GM18861 (cell line): ENCODE measurements around the gene TARS3.

Experiments
- ATAC-seq: cut with Tn5 transposase; IDR thresholded peaks from one replicate; pipeline ENCODE4 v1.9.1; 2021; ENCODE audit not compliant: unreplicated experiment

Gene TARS3

GRCh38 chr15:101702077-101702476 is 22.2 kb downstream of the TARS3 start:
- no peak for ATAC-seq

DNA sequence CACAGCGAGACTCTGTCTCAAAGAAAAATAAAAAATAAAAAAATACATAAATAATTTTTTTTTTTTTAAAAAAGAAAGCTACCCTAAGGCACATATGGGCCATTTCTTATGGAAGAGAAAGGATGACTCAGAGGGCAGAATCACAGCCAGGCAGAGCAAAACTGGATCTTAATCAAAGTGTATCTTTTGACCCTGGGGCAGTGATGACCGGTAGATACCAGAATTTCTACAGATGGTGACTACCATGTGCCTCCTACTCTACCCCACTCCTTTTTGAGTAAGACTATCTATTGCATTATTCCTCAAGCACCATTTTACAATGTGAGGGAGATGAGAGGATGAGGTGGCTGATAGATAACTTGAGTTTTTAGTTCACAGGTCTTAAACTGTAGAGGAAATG is 26.0 kb downstream of the TARS3 start:
- no peak for ATAC-seq

GRCh38 chr15:101697488-101697887 is 26.8 kb downstream of the TARS3 start:
- no peak for ATAC-seq

GRCh38 chr15:101696829-101697228 is 27.4 kb downstream of the TARS3 start:
- no peak for ATAC-seq

GRCh38 chr15:101694261-101694660 is 30.0 kb downstream of the TARS3 start:
- ATAC-seq: no peak

DNA sequence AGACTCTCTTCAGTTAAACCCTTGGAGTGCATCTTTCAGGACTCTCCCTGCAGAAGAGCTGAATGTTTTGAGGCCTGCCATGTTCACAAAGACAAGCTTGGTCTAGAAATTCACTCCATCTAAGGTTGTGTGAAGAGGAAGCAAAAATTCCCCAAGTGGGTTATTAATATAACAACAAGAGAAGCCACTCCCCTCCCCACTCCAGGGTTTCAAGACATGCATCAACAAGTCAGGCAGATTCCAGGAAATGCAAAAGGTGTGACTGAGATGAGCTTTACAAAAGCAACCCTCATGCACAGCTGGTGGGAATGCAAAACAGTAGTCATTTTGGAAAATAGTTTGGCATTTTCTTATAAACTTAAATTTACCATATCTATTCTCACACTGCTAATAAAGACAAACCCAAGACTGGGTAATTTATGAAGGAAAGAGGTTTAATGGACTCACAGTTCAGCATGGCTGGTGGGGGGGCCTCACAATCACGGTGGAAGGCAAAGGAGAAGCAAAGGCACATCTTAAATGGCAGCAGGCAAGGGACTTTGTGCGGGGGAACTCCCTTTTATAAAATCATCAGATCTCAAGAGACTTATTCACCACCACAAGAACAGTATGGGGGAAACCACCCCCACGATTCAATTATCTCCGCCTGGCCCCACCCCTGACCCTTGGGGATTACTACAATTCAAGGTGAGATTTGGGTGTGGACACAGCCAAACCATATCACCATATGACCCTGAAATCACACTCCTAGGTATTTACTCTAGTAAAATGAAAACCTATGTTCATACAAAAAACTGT is 31.3 kb downstream of the TARS3 start:
- ATAC-seq: no peak

DNA sequence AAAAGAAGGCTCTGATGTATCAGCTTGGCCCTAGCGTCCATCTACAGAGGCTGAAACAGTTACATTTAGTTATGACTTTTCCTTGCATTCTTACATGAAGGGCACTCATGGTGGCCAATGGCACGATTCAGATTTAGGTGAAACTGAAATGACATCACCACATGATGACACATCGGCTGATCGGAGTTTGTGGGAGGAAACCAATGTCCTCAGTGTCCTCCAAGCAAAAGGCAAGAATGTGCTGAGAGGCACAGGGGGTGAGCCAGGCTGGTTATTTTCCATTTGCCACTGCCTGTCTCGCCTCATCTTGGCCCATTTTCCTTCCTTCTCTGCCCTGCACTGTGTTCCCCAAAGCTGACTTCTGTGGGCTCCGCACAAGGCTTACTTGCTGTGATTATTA is 34.4 kb downstream of the TARS3 start:
- no peak for ATAC-seq

DNA sequence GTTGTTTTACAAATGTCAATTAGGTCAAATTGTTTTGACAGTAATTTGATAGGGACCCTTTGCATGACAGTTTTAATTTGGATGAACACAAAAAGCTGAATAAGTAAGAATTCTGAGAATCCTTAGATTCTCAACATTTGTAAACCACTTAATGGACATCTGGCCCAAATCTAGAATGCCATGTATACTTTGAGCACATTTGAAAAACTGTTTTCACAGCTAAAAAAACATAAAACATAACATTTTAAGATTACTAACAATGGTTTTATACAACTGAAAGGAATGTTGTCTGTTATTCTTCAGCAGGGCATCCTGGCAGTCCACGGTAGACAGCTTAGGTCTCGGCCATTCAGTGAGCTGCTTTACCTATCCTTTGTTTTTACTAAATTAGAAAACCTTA is 37.6 kb downstream of the TARS3 start:
- no peak for ATAC-seq

DNA sequence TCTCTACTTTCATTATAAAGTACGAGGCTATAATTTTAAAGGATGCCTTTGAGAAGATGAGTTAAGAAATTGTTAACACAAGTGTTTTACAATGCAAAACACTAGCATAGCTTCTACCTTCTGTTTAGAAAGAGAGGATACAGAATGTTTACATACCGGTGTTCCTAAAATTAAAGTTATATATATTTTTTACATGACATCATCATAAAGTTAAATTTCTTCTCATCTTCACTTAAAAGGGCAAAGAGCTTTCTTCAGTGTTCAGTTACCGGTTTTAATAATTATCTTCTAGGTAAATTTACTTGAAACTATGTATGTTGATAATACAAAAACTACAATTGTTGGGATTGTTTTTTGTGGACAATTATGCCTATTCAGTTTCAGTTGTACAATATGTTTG is 39.4 kb downstream of the TARS3 start:
- no peak for ATAC-seq

DNA sequence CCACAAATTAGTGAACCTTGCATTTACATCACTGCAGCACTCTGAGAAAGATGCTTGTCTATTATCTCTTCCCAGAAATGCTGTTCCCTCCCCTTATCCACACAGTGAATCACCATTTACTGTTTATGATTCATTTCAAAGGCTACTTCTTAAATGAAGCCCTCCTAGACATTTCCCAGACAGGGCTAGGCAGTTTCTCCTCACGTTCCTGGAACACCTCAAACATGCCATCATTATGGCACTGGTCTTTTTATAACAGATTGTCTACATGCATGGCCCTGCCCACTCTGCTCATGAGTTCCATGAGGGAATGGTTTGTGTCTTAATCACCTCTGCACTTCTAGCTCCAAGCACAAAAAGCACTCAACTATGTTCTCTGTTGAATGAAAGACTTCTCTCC is 39.9 kb downstream of the TARS3 start:
- ATAC-seq: no peak

DNA sequence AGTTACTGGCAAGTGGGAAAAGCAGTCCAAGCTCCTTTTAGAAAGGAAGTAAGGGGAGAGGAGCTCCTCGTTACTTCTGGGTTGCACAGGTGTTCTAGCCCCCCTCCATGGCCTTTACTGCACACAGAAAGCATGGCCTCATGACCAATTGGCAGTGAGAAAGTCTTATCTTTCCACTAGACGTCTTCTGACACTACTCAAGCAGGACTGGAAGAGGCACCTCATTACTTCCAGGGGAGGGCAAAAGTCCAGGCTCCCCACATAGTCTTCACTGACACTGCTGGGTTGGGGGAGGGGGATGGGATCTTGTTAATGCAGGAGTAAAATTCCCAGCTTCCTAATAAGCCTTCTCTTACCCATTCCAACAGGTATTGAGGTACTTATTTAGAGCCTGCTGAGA is 44.5 kb downstream of the TARS3 start:
- no peak for ATAC-seq

DNA sequence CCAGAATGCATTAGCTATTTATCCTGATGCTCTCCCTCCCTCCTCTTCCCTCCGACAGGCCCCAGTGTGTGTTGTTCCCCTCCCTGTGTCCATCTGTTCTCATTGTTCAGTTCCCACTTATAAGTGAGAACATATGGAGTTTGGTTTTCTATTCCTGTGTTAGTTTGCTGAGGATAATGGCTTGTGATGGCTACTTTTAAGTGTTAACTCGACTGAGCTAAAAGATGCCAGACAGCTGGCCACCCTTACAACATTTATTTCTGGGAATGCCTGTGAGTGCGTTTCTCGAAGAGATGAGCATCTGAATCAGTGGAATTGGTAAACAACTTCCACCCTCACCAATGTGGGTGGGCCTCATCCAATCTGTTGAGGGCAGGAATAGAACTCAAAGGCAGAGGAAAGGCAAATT is 47.3 kb downstream of the TARS3 start:
- ATAC-seq: no peak

DNA sequence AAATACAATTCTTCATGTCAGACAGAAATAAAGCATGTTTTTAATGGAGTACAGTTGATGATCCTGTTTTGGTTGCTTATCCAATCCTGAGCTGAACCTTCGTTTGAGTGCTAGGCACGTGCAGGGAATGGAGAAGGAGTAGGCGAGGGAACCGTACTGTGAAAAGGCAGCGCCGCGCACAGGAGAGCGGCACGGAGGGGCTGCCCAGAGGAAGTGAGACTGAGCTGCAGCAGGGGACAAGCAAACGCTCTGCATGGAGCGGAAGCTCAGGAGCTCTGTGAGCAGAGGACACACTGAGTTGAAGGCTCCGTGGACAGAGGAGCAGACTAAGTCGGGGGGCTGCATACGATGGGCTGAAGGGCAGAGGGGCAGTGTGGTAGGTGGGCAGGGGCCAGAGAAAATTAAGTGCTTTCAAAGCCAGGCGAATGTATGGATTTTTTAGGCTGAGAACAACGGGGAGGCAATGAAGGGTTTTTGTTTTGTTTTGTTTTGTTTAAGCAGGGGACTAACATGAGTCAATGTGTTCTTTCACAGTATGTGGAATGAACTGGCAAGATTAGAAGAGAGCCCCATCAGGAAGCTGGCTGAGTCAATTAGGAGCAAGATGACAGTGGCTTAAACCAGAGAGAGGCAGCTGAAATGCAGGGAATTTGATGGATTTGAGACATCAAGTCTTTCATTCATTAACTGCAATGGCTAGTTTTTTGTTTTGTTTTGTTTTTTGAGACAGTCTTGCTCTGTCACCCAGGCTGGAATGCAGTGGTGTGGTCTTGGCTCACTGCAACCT is 48.3 kb downstream of the TARS3 start:
- peak; percentile 65 for ATAC-seq

GRCh38 chr15:101675015-101675414 is 49.3 kb downstream of the TARS3 start:
- no peak for ATAC-seq

DNA sequence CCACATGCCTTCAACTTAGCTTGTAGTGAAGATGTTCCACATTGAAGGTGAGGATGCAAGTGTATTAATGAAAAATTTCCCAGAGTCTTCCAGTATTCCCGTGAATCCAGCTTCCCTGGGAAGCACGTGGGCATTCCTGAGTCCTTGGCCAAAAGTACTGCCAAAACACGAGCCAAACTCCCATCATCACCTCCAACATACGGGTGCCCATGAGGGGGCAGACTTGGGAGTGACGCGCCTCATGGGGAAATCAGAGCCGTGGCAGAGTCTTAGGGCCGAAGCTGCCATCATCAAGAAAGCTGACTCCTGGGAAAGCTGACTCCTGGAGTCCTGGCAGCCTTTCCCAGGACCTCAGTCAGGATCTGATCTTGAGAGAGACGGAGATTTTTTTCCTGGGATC is 52.0 kb downstream of the TARS3 start:
- no peak for ATAC-seq

GRCh38 chr15:101669744-101670143 is 54.5 kb downstream of the TARS3 start:
- no peak for ATAC-seq

DNA sequence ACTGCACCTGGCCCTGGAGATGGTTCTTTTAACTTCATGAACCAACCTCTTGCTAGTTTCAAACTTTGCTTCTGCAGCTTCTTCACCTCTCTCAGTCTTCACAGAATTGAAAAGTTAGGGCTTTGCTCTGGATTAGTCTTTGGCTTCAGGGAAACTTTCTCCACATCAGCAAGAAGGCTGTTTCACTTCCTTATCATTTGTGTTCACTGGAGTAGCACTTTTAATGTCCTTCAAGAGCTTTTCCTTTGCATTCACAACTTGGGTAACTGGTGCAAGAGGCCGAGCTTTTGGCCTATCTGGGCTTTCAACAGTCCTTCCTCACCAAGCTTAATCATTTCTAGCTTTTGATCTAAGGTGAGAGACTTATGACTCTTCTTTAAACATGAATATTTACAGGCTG is 56.4 kb downstream of the TARS3 start:
- no peak for ATAC-seq

GRCh38 chr15:101664303-101664913 is 59.9 kb downstream of the TARS3 start:
- ATAC-seq: no peak

DNA sequence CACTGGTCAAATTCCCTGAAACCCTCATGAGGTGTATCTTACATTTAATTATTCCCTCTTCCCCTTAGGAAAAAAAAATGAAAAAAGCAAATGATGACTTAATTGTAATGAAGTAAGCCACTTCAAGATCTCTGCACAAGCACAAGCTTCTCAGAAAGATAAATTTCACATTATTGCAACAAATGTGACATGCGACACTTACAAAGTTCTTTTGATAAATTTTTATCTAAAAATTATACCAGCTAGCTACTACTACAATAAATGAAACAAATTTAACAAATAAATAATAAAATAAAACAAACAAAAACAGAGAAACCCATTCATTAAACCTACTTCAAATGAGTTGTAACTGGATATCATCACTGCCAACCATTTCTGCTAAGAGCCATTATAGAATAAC is 62.1 kb downstream of the TARS3 start:
- no peak for ATAC-seq

DNA sequence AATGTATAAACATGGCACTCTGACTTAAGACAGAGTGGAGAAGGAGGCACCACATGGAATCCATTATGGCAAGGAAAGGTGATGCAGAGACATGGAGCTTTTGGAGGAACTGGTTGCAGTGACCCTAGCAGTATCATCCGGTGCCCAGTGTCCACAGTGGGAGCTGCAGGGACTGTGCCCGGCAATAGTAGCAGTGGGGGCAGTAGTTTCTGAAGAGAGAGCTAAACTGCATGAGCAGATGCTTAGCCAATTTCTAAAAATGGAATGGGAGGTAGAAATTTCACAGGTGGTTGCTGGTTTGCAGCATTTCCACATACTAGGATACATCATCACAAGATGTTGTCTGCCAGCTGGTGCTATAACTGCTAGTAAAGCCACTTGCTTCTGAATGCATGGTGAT is 64.3 kb downstream of the TARS3 start:
- no peak for ATAC-seq

DNA sequence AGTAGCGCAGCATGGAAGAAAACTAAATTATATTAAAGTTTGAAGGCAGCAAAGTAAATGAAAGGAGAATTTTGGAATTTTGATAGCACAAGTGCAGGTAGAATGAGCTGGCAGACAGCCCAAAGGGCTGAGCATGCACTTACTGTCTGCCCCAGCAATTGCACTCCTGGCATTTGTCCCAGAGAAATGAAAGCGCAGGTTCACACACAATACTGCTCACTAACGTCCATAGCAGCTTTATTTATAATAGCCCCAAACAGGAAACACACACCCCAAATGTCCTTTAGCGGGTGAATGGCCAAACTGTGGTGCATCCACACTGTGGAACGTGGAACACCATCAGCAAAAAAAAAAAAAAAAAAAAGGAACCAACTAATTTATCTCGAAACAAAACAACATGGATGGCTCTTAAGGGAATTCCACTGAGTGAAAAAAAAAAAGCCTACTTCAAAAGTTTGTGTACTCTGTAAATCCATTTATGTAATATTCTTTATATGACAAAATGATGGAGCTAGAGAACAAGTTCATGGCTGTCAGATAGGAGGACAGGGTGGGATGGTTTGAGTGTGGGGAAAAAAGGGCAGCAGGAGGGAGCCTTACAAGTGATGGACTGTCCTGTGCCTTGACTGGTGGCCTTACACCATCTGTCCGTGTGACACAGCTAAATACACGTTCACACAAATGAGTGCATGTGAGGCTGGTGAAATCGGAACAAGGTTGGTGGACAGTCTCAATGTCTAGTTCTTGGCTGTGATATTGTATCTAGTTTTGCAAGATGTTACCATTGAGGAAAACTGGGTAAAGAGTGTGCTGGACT is 66.1 kb downstream of the TARS3 start:
- ATAC-seq: no peak
